MM.1S (cell line): ENCODE data around the gene PLPPR3.

Source experiments
- EZH2 ChIP-seq: fragments of 300-600 bp; sonication (generic); optimal IDR thresholded peaks from 2 replicates; pipeline ENCODE3; 2017; ENCODE audit warnings: low read depth, mild to moderate bottlenecking, antibody characterized with exemption, low read length, mixed read lengths
- EZH2phosphoT487 ChIP-seq: fragments of 300-600 bp; sonication (generic); IDR thresholded peaks from 2 replicates; pipeline ENCODE4 v1.6.1; 2018; ENCODE audit warnings: antibody characterized with exemption, low read length
- TF ChIP-seq, protein P1 (sequence below): fragments of 300-600 bp; sonication (generic); IDR thresholded peaks from 2 replicates; pipeline ENCODE4 v1.5.1; 2016; ENCODE audit warnings: antibody characterized with exemption, low read length, mixed read lengths

DNA sequence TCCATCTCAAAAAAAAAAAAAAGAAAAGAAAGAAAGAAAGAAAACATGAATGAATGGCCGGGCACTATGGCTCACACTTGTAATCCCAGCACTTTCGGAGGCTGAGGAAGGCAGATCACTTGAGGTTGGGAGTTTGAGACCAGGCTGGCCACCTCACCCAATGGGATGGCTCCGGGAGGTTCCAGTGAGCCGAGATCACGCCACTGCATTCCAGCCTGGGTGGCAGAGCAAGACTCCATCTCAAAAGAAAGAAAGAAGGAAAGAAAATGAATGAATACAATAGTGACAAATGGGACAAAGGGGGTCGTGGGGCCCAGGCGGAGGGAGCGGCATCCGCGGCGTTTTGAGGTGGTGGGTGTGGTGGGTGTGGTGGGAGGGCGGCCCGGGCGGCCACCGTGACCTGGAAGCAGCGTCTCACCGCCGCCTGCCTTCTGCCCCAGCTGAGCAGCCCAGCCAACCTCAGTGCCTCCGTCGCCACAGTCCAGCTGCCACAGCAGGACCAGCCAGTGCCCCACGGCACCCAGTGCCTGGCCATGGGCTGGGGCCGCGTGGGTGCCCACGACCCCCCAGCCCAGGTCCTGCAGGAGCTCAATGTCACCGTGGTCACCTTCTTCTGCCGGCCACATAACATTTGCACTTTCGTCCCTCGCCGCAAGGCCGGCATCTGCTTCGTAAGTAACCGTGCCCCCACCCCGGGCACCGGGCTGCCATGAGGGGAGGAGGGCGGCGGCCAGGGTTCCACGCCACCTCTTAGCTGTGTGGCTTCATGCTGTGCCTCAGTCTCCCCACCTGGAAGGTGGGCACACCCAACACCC lies 24.2 kb upstream of the PLPPR3 start:
- TF ChIP-seq, protein P1, sequence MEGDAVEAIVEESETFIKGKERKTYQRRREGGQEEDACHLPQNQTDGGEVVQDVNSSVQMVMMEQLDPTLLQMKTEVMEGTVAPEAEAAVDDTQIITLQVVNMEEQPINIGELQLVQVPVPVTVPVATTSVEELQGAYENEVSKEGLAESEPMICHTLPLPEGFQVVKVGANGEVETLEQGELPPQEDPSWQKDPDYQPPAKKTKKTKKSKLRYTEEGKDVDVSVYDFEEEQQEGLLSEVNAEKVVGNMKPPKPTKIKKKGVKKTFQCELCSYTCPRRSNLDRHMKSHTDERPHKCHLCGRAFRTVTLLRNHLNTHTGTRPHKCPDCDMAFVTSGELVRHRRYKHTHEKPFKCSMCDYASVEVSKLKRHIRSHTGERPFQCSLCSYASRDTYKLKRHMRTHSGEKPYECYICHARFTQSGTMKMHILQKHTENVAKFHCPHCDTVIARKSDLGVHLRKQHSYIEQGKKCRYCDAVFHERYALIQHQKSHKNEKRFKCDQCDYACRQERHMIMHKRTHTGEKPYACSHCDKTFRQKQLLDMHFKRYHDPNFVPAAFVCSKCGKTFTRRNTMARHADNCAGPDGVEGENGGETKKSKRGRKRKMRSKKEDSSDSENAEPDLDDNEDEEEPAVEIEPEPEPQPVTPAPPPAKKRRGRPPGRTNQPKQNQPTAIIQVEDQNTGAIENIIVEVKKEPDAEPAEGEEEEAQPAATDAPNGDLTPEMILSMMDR: no peak
- TF ChIP-seq EZH2: no peak
- no peak for TF ChIP-seq EZH2phosphoT487
